Measurements from ENCODE around the gene MAGEA9. TPM values are rescaled to one million over a fixed set of nuclear protein-coding genes. Genes with fewer than 3 reads are reported as not detected.
"Not testable (repeated sequence)": the region's sequence is repeated elsewhere in the genome, so short reads cannot be mapped to it uniquely, and the experiment has no call there.

MAGEA9 gene
- total RNA-seq, 1 experiment from 2014 or later: not detected

GRCh38 chrX:149831473-149831872 lies 49.7 kb downstream of the MAGEA9 start:
- DNase-seq: no peak
- no peaks in the 10 kb centered on the region for H3K4me1 Mint-ChIP-seq (ENCODE audit: low read depth, unreplicated experiment)

GRCh38 chrX:149836728-149837127 lies 55.0 kb downstream of the MAGEA9 start:
- H3K36me3 Mint-ChIP-seq (ENCODE audit: insufficient read depth, unreplicated experiment); intact Hi-C loops (cut with micrococcal nuclease; ENCODE audit: unreplicated experiment); BruUV-seq (replicated peaks); H3K9me3 Mint-ChIP-seq (ENCODE audit: low read depth, unreplicated experiment); H3K4me3 Mint-ChIP-seq (ENCODE audit: low read depth, unreplicated experiment); CTCF ChIA-PET; H3K4me1 Mint-ChIP-seq (ENCODE audit: low read depth, unreplicated experiment); DNase-seq; H3K27ac Mint-ChIP-seq (ENCODE audit: unreplicated experiment): not testable (repeated sequence)
- H3K27me3 Mint-ChIP-seq (ENCODE audit: unreplicated experiment): peaks cover 11% of the 10 kb centered on the region

More at GRCh38 chrX:149831473-149831872, 49.7 kb downstream of the MAGEA9 start:
- H3K4me3 Mint-ChIP-seq (ENCODE audit: low read depth, unreplicated experiment): no peak overlapping the region
- no peak overlapping the region for H3K27ac Mint-ChIP-seq (ENCODE audit: unreplicated experiment)
- intact Hi-C loops (cut with micrococcal nuclease; ENCODE audit: unreplicated experiment): no loop called here
- CTCF ChIA-PET: no interaction called here
- no peaks in the 10 kb centered on the region for H3K36me3 Mint-ChIP-seq (ENCODE audit: insufficient read depth, unreplicated experiment)
- no TSS peak for BruUV-seq (replicated peaks)
- no peaks in the 10 kb centered on the region for H3K9me3 Mint-ChIP-seq (ENCODE audit: low read depth, unreplicated experiment)
- TF ChIP-seq CTCF (IDR thresholded peaks at IDR 0.05; ENCODE audit: unreplicated experiment): no peak
- peaks cover 27% of the 10 kb centered on the region for H3K27me3 Mint-ChIP-seq (ENCODE audit: unreplicated experiment)

GRCh38 chrX:149837167-149837566 lies 55.4 kb downstream of the MAGEA9 start:
- H3K27me3 Mint-ChIP-seq (ENCODE audit: unreplicated experiment): peaks cover 11% of the 10 kb centered on the region
- H3K4me3 Mint-ChIP-seq (ENCODE audit: low read depth, unreplicated experiment): no peak overlapping the region
- H3K36me3 Mint-ChIP-seq (ENCODE audit: insufficient read depth, unreplicated experiment): no peaks in the 10 kb centered on the region
- CTCF ChIA-PET: no interaction called here
- no peak for DNase-seq
- H3K27ac Mint-ChIP-seq (ENCODE audit: unreplicated experiment): no peak overlapping the region
- intact Hi-C loops (cut with micrococcal nuclease; ENCODE audit: unreplicated experiment): no loop called here
- no peaks in the 10 kb centered on the region for H3K9me3 Mint-ChIP-seq (ENCODE audit: low read depth, unreplicated experiment)
- no peaks in the 10 kb centered on the region for H3K4me1 Mint-ChIP-seq (ENCODE audit: low read depth, unreplicated experiment)
- no peak for TF ChIP-seq CTCF (IDR thresholded peaks at IDR 0.05; ENCODE audit: unreplicated experiment)
- BruUV-seq (replicated peaks): no TSS peak

Other genes starting within 250 kb of the MAGEA9 start
- 17.8 and 24.9 TPM in 2 replicates for gene EOLA1, start 240.9 kb upstream of the MAGEA9 start, total RNA-seq (2022)
- not detected in 2 replicates for gene HSFX3, start 232.0 kb upstream of the MAGEA9 start, total RNA-seq (2022)
- not detected in 2 replicates for gene MAGEA9B, start 194.5 kb upstream of the MAGEA9 start, total RNA-seq (2022)
- 0.76 and 2.1 TPM in 2 replicates for gene HSFX2, start 186.6 kb upstream of the MAGEA9 start, total RNA-seq (2022)
- 30.2 and 33.9 TPM in 2 replicates for gene TMEM185A, start 150.1 kb upstream of the MAGEA9 start, total RNA-seq (2022)
- gene MAGEA11, start 69.9 kb upstream of the MAGEA9 start, total RNA-seq (2022): not detected in 2 replicates
- gene HSFX1, start 7.9 kb upstream of the MAGEA9 start, total RNA-seq (2022): 1.3 and 3.4 TPM in 2 replicates
- not detected in 2 replicates for gene MAGEA8, start 99.3 kb downstream of the MAGEA9 start, total RNA-seq (2022)
- not detected in 2 replicates for gene HSFX4, start 147.6 kb downstream of the MAGEA9 start, total RNA-seq (2022)
- gene EOLA2, start 156.6 kb downstream of the MAGEA9 start, total RNA-seq (2022): 41.2 and 47.3 TPM in 2 replicates